GM13976 (cell line): ENCODE measurements around the gene RNF213.

ENCODE experiments used
- DNase-seq: peaks from one replicate; pipeline ENCODE4 v3.0.0; 2012; ENCODE audit warnings: low spot score
- CTCF ChIP-seq: IDR thresholded peaks from 2 replicates; pipeline ENCODE4 v1.5.1; 2012; ENCODE audit warnings: borderline replicate concordance, mild to moderate bottlenecking; ENCODE audit not compliant: insufficient read depth; ENCODE audit errors: extremely low read depth, missing control alignments, control extremely low read depth
- in situ Hi-C: fragments of 300-500 bp; cut with MboI; formaldehyde crosslinking; loops from one replicate; pipeline ENCODE4 v1.12.0; 2022; ENCODE audit warnings: low sequenced_read_pairs, mixed read lengths, inconsistent platforms; ENCODE audit not compliant: unreplicated experiment

The RNF213 gene

GRCh38 chr17:80377798-80378197 lies 117.1 kb downstream of the RNF213 start:
- no peak for TF ChIP-seq CTCF
- in situ Hi-C loops: no loop called here
- no peak for DNase-seq

GRCh38 chr17:80379348-80379747 lies 118.7 kb downstream of the RNF213 start:
- no peak for TF ChIP-seq CTCF
- in situ Hi-C loops: no loop called here
- no peak for DNase-seq

- DNase-seq: no peak
- TF ChIP-seq CTCF: no peak
- in situ Hi-C loops: no loop called here
Observed at GRCh38 chr17:80380068-80380467, 119.4 kb downstream of the RNF213 start.

- TF ChIP-seq CTCF: no peak
- in situ Hi-C loops: no loop called here
- DNase-seq: no peak
Observed at GRCh38 chr17:80380555-80381002, 119.9 kb downstream of the RNF213 start.

- TF ChIP-seq CTCF: no peak
- in situ Hi-C loops: no loop called here
Observed at GRCh38 chr17:80381416-80381923, 120.8 kb downstream of the RNF213 start.

GRCh38 chr17:80382446-80382845 lies 121.8 kb downstream of the RNF213 start:
- no peak for TF ChIP-seq CTCF
- in situ Hi-C loops: no loop called here
- no peak for DNase-seq

More at GRCh38 chr17:80381416-80381923, 120.8 kb downstream of the RNF213 start:
- no peak for DNase-seq

GRCh38 chr17:80382956-80383355 lies 122.3 kb downstream of the RNF213 start:
- no peak for DNase-seq
- in situ Hi-C loops: no loop called here
- no peak for TF ChIP-seq CTCF
